NOMO-1 treated with dmso at 0.1 percent for 144 hours (cell line): ENCODE results near the gene HRH3.

ENCODE experiments used
- DNase-seq: peaks from one replicate; lab custom pipeline; 2025; ENCODE audit not compliant: unreplicated experiment; lab: John Stamatoyannopoulos, UW

The HRH3 gene

DNA sequence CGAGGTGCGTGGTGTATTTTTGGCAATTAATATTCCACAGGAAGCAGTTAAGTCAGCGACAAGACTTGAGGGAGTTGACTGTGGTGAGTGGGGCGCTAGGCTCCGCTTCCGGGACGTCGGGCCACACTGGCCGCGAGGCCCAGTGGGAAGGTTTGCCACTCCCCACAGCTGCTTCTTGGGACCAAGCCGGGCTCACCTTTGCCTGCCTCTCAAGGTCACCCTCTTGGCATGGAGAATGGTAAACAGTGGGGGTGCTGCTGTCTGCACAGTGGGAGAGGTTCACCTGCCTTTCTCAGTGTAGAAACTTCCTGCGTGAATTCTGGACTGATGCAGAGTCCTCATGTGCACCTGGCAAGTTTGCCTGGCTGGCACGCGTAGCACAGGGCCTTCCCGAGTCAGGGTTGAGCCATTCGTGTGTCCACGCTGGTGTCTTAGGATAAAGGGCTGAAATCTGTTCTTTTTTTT lies 24.6 kb upstream of the HRH3 start:
- no peak for DNase-seq

DNA sequence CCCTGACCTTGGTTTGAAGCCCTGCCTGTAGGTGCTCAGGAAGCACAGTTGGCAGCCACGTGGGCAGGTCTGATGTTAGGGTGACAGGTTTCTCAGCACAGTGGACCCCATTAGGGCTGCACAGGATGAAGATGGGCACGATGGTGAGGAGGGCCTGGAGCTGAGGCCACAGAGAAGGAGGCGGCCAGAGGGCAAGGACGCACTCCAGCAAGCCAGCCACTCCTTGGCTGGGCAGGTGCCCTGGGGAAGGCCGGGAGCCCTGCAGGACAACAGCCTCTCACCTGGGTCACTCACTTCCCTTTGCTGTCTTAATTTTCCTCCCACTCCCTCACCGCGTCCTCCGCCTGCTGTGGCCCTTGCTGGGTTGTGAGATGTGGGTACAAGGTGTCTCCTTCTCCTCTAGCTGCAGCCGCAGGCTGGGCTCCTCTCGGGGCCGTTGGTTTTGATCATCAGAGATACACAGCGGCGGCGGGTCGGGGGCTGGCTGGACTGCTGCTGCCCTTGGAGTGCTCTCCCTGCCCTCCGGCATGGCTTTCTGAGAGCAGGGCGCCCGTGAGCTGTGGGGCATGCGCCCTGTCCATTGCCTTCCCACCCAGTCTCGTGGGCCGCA lies 23.9 kb upstream of the HRH3 start:
- DNase-seq: no peak

DNA sequence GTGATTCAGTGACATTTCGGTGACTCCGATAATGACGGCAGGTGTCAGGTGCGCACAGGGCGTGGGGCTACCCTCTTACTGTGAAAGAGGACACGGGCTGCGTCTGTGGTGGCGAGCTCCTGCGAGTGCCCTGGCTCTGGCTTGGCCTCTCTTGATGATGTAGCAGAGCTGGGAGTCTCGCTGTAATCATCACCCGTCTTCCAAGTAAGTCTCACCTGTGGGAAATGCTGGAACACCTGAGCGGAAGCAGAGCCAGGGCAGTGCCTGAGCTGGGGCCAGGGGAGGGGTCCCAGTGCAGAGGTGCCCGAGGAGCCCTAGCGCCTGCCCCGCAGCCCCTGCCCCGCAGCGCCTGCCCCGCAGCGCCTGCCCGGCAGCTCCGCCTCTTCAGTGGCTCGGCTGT lies 23.0 kb upstream of the HRH3 start:
- no peak for DNase-seq

DNA sequence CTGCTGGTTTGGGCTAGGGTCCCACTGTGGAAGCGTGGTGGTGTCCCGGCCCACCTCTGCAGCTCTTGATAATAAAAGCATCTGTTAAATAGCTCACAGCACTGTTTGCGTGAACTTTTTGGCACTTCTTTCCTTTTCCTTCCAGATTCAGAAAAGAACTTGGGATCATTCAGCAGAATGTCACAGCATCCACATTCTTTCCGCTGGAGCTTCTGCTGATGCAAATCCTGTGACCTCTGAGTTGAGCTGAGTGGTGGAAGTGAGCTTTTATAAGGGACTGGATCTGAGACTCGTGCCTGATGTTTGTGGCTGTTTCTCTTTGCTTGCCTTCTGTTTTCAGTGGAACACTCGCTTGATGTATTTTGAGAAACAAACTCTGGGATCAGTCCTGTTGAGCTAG lies 22.1 kb upstream of the HRH3 start:
- DNase-seq: no peak

DNA sequence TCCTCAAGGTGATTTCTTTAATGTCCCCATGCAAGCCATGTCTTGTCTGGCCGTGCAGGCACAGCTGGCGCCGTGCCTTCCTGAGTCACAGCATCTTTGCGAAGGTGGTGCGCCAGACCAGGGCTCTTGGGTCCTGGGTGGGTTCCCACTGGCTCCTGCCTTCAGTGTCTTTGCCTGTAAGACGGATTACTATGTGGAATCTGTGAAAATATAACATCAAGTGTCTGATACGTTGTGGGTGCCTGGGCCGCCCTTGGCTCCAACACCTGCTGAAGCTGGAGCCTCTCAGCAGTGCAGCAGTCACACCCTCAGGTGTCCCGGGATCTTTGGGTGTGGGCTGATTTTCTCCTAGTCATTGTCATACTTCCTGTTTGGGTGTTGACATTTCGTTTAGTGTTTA lies 21.4 kb upstream of the HRH3 start:
- no peak for DNase-seq

DNA sequence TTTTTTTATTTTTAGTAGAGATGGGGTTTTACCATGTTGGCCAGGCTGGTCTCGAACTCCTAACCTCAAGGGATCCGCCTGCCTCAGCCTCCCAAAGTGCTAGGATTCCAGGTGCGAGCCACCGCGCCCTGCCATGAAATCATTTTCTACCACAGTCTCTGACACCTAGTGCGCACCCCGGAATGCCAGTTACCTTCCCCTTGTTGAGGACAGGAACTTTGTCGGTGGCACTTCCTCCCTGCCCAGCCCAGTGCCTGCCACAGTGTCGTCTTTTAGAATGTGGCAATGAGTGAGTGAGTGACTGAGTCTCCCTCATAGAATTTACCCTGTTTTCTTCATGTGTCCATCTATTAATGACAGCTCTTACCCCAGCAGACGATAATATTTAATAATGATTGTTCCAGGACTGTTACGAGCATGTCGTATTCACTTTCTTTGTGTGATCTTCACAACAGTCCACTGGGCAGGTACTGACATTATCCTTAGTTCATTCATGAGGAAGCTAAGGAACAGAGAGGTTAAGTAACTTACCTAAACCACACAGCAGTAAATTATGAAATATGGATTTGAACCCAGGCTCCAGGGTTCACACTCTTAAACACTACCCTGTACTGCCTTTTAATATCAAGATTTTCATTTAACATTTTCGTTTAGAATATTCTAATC lies 20.1 kb upstream of the HRH3 start:
- DNase-seq: no peak

DNA sequence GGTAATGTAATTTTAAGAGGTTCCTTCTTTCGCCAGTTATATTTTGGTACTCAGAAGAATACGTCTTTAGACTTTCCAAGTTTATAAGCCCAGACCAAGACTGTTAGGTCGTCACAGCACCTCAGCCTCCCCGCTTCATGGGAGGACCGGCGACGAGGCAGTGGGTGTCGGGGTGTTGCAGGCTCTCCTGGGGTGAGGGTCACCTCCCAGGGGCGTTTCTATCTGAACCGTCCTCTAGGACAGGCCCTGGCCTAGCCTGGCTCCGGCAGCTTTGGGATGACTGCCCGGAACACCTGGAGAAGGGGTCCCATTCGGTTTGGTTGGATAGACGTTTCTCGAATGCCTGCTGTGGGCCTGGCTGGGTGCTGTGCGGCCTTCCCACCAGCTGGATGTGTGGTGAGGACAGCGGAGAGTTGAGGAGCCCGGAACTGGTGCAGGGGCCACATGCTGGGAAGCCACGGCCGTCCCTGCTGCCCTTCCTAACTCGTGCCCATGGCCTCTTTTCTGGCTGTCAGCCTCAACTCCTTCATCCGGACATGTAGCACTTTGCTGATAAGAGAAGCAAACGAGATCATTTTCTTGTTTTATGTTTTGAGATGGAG lies 19.3 kb upstream of the HRH3 start:
- no peak for DNase-seq

DNA sequence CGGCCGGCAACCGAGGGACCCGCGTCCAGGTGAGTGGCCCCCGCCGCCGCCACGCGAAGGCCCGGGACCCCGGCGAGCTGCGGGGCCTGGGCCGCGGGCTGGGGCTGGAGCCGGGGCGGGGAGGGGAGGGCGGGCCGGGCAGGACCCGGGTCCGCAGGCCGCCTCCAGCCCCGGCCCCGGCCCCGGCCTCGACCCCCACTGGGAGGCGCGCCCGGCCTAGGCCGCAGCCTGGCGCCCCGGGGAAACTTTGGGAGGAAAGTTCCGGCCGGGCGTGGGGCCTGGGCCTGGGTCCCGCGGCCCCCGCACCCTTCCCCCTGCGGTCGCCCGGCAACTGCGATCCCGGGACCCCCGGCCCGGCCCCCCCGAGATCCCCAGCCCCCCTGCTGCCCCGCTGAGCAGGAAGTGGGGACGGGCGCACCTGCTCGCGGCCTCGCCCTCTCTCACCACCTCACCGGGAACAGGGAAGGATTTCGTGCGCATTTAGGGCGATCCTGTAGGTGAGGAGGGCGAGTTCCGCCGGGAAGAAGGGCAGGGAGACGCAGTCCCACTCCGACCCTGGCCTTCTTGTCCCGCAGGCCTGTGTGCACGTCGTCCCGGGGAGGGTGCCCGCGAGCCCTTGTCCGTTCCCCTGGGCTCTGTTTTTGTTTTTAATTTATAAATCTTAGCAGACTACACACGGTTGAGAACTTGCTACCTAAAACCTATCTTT lies 18.6 kb upstream of the HRH3 start:
- no peak for DNase-seq

DNA sequence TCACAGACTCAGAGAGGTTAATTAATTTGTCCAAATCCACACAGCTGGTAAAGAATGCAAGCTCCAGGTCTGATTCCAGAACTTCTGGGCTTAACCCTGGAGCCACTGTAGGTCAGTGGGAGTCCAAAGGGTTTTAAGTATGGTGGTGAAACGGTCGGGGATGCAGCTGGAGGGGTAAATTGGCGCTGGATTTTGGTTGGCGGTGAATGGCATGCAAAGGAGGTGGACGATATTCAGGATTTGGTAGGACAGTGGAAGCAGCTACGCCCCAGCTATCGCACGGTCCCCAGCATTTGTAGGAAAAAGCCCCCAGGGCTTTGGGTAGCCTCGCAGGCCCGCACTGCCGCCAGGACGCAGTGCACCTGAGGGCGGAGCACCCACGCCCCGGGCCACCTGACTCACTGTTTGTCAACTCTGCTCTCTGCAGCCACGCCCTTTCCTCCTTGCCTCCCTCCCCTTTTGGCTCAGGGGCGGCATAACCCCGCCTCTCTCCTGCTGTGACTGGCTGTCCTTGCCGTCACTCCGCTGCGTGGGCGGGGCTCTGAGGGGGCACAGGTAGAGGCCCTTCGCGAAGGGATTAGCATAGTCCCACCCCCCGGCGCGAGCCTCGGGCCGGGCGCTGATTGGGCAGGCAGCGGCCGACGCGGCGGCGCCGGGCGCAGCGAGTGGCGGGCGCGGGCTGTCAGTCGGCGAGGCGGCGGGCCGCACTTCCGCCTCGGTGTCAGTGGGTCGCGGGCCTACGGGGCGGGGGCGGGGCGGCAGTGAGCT lies 17.9 kb upstream of the HRH3 start, which contains the start of gene OSBPL2:
TSS of gene OSBPL2 (plus strand) at position 721 of the 768 bp plus-strand sequence. CDS start 17,664 bp downstream, outside the sequence.
- peak; percentile 95 for DNase-seq

DNA sequence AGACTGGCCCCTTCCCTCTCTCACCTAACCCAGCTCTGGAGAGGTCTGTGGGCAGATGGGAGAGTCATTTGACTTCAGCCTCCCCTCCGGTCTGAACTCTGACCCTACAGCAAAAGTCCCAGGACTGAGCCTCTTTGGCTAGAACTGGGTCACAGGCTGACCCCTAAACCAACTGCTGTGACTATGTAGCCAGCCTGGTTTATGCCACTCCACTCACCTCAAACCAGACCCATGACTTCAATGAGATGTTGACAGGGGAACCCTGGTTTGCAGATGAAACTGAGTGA lies 17.4 kb upstream of the HRH3 start:
- DNase-seq: no peak

DNA sequence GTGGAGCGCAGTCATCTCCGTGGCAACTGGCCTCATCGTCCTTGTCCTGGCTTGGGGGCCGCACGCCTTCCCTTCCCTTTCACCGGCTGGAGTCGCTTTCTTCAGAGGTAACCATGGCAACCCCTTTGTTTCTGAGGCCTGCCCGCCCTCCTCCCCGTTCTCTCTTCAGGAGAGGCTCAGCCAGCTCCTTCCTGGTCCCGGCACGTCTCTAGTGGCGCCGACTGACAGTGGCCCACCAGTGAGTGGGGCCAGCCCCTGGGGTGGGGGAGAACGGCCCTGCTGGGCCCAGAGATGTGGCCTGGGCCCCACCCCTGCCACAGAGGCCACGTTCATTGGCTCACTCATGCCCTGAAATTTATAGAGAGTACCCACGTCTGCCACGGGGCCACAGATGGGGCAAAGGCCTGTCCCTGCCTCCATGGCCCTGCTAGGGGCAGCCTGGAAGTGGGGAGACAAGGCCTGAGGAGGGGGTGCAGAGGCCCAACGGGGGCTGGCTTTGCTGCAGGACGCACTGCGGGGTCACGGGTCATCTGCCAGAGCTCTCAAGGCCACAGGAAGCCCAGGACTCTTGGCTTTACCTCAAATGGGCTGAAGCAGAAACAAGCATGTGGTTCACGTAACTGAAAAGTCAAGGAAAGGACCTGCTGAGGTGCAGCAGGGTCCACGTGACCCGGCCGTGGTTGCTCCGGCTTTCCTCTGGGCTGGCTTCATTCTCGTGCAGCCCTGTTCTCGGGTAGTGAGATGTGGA lies 16.9 kb upstream of the HRH3 start:
- no peak for DNase-seq

DNA sequence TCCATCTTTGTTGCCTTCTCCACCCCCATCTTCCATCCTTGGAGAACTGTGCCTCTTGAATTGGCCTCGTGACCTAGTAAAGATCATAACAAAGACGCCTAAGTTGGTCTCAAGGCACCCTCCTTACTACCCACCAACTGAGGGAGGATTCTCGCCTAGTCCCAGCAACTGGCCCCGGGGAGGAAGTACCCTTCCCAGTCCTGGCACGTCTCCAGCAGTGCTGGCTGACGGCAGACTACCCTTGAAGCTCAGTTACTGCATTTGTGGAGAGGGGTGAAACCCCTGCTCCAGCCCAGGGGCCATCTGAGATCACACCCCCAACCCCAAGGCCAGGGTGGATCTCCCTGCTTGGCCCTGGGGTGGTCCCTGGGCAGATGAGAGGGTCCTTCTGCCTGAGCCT lies 16.1 kb upstream of the HRH3 start:
- DNase-seq: no peak

DNA sequence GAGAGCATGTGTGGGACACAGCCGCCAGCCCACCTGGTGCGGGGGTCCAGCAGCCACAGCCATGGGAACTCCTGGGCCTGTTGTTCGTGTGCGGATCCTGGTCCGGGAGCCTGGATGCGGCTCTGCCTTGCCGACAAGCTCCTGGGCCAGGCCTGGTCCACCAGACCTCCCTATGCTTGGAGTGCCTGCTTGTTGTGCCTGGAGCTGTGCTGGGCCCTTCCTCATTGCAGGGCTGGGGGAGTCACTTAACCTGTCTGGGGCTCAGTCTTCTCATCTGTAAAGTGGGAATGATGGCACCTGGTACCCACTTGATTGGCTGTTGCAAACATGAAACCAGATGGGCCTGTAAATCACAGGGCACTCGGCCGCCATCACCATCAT lies 15.7 kb upstream of the HRH3 start:
- DNase-seq: no peak

DNA sequence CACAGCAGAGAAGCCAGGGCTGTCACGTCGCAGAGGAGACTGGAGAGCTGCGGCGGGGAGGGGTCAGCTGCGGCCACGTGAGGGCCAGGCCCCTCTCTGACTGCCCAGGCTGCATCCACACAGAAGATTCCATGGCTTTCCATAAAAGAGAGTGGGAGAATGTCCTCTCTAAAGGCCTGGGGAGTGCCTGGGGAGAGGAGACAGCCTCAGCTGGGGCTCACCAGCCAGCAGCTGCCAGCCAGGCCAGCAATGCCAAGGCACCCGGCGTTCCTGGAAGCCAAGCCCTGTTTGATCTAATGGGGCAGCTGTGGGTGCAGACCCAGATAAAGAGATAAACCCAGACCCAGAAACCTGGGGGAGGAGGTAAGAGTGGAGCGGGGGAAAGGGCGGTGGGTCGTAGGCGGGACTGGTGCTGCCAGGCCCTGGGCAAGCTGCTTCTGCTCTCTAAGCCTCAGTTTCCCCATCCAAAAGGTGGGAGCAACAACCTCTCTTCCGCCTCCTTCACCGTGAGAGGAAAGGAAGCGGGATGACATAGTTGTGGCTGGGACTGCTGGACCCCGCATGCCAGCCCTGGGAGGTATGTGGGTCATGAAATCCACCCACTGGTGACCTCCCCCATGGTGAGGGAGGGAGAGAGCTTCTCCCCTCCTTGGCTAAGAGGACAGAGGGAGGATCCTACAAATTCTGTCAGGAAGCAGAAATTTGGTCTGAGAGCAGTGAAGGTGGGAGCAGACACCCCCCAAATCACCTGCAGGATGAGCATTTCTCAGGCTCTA lies 15.1 kb upstream of the HRH3 start:
- DNase-seq: no peak

DNA sequence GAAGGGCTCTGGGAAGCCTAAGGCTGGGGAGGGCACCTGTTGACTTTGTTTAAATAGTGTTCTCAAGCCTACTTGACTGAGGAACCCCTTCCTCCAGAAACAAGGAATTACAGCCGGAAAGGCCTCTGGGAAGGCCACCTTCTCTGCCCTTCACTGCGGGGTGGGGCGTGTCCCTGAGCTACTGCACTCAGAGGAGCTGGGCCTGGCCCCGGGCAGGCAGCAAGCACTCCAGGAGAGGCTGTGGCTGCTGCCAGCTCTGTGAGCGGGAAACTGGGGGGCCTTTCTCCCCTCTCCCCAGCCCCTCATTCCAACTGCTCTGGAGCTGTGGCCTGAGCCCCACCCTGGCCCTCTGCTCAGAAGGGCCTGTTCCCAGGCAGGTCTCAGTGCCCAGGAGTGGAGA lies 14.3 kb upstream of the HRH3 start:
- no peak for DNase-seq

DNA sequence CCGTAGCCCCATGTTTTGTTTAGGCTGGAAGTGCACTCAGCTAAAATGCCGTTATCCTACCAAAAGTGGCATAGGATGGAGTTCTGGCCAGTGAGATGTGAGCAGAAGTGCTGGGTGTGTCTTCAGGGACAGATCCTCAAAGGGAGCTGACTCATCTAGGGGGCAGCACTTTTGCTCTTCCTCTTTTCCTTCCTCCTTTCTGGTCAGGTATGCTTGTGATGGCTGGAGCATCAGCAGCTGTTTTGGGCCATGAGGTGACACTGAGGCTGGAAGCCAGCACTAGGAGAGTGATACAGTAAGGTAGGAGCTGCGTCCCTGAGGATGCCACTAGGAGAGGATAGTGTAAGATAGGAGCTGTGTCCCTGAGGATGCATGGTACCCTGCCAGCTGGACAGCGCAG lies 13.6 kb upstream of the HRH3 start:
- no peak for DNase-seq

DNA sequence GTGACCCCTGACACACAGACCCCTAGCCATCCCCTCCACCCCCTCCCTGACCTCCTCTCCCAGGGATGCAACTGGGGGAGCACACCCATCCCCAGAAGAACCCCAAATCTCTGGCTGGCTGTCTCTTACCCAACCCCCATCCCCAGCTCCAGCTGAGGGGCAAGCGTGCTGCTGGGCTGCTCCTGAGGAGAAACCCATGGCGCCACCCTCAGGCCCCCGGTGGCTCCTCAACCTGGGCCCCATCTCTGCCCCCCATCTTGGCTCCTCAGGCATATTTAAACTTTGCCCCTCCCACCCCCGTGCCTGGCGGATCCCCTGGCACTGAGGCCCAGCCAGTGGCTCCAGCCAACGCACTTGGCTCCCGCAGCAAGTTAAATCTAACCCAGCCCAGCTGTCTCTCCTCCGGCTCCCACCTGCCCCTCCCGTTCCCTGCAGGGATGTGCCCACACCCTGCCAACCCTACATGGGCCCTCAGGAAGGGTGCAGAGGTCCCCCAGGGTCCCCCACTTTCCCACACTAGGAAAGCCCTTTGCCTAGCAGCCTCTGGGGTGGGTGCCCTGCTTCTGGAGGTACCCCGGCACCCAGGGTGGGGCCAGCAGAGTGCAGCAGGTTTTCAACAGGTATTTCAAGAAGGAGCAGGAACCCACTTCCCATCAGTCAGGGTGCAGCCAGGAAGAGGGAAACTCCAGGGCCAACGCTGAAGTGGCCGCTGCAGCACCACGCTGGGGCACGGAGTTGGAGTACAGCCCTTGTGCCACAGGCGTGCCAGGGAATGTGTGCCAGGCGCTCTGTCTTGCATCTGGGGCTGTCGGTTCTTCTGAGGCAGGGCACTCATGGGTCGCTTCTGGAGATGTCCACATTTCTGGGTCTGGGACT lies 12.9 kb upstream of the HRH3 start:
- no peak for DNase-seq

DNA sequence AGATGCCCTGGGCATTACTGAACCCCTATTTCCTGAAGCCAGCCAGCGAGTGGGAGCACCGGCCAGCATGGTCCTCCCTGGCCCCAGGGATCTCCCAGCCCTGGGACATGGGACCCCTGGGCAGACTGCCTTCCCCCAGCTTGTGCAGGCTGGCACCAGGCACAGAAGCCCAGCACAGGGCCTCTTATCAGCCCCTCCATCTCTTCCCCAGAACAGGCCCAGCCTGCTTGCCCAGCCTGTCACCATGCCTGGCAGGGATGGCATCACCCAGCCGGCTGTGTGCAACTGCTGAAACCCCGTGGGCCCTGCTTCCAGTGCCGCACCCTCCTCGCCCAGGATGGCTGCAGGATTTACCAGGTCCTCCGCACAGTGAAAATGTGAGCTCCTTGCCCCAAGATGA lies 12.1 kb upstream of the HRH3 start:
- no peak for DNase-seq

DNA sequence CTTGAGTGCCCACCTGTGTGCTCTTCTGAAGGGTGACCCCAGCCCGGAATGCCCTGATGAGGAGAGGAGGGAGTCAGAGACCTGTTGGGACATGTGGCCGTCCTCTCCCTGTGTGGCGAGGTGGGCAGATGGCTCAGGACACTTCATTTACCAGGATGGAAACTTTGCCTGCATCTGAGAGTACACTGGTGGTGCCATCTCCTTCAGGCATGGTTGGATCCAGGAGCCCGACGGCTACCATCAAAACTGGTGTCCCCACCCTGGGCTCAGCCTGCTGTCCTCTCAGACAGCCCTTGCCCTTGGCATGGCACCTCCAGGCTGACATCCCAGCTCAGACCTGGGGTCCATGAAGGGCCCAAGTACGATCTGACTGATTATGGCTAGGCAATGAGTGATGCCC lies 11.2 kb upstream of the HRH3 start:
- no peak for DNase-seq
